Aorta (tissue), 5 donors: Measurements from ENCODE around the gene MGA. TPM values are rescaled to one million over a fixed set of nuclear protein-coding genes. Genes with fewer than 3 reads are reported as not detected.

Experiments
- ATAC-seq: fragments of 200-7000 bp; cut with Tn5 transposase; one replicate; pipeline ENCODE4 v1.9.1; 2022; ENCODE audit warnings: moderate library complexity; ENCODE audit not compliant: low FRiP score
- DNase-seq, 2 donors: peaks; one replicate each; pipeline ENCODE4 v3.0.0-alpha.2; 2020
- H3K27ac ChIP-seq, 2 donors: one replicate each; pipeline ENCODE4 v1.5.1; 2013; ENCODE audit warnings: low read length in 2 of 2, mild to moderate bottlenecking in 2 of 2, moderate library complexity in 2 of 2, control low read depth in 1 of 2, inconsistent platforms in 1 of 2, low read depth in 1 of 2
- H3K27me3 ChIP-seq, 2 donors: one replicate each; pipeline ENCODE4 v1.6.1; 2013; ENCODE audit warnings: control low read depth in 1 of 2, low read length in 1 of 2, mild to moderate bottlenecking in 1 of 2, moderate library complexity in 1 of 2; ENCODE audit not compliant: insufficient read depth in 2 of 2, control insufficient read depth in 1 of 2
- H3K36me3 ChIP-seq, 2 donors: one replicate each; pipeline ENCODE4 v1.6.1; 2013; ENCODE audit warnings: control low read depth in 1 of 2, low read length in 1 of 2, mild to moderate bottlenecking in 1 of 2; ENCODE audit not compliant: insufficient read depth in 2 of 2, control insufficient read depth in 1 of 2
- H3K4me1 ChIP-seq, 2 donors: one replicate each; pipeline ENCODE4 v1.6.1; 2013; ENCODE audit warnings: low read length in 2 of 2, control low read depth in 1 of 2, mild to moderate bottlenecking in 1 of 2, moderate library complexity in 1 of 2; ENCODE audit not compliant: insufficient read depth in 2 of 2, control insufficient read depth in 1 of 2
- H3K4me3 ChIP-seq, 2 donors: one replicate each; pipeline ENCODE4 v1.5.1; 2013; ENCODE audit warnings: low read length in 2 of 2, control low read depth in 1 of 2, mild to moderate bottlenecking in 1 of 2
- H3K9me3 ChIP-seq: one replicate; pipeline ENCODE4 v1.6.1; 2013; ENCODE audit warnings: mild to moderate bottlenecking, low read length; ENCODE audit not compliant: control insufficient read depth
- WGBS, 2 donors: extraction: QIAGEN DNeasy Blood & Tissue Kit; methylation state at CpG; one replicate each; pipeline ENCODE4 v1.1.7; 2013; 5-methylcytosine and 5-hydroxymethylcytosine counted together
- intact Hi-C, 2 donors: fragments of 100-400 bp; cut with DNase I; formaldehyde crosslinking; loops; one replicate each; pipeline versions ENCODE4 v1.14.2 to v1.15.0; 2022
- polyA plus RNA-seq, 2 donors: library from polyadenylated mRNA; stranded (reverse); fragments of 200-250 nt; gene quantifications; one replicate each; pipeline ENCODE4 v1.2.3, GENCODE V29; 2013
- total RNA-seq, 2 donors: library from RNA; stranded (reverse); fragmentation: NEBNext Ultra II Directional; extraction: Animal tissue kit (Norgen Biotek cat#: 25700); gene quantifications; one replicate each; pipeline ENCODE4 v1.2.1, GENCODE V29; 2021
- donor health status: healthy with polysubstance abuse.
- donor health status: Bipolar disorder and iron deficiency.
- donor health status: DM: no; HTN: no; CAD: no.
- donor health status: DM: no; HTN: no; CAD: no.
- donor health status: DM: yes; HTN: yes; CAD: no.

MGA gene
- total and polyA plus RNA-seq, 4 donors: 1.9 to 46.6 (median 25.1) TPM

GRCh38 chr15:41813426-41813825 is 153.2 kb downstream of the MGA start:
- no peaks in the 10 kb centered on the region for H3K27me3 ChIP-seq
- intact Hi-C loops: loop anchor here in 1 of 2 donors (5.0 kb wide), 1 partner anchor 211 kb away; no protein-coding TSS in a partner anchor
- WGBS, 2 donors: 88 to 93% methylated on average over 8 of the region's 8 CpGs
- peaks cover 6 to 10% of the 10 kb centered on the region in 2 donors for H3K36me3 ChIP-seq
- no peaks in the 10 kb centered on the region for H3K4me1 ChIP-seq
- H3K27ac ChIP-seq: no peak overlapping the region
- no peak overlapping the region for H3K4me3 ChIP-seq
- H3K9me3 ChIP-seq: no peaks in the 10 kb centered on the region
- DNase-seq: no peak
- ATAC-seq: no peak

- intact Hi-C loops: loop anchor here in 1 of 2 donors (5.0 kb wide), 1 partner anchor 212 kb away; no protein-coding TSS in a partner anchor
- Histone ChIP-seq H3K27ac (no peak overlapping the region), H3K9me3 (no peaks in the 10 kb centered on the region), H3K27me3 (no peaks in the 10 kb centered on the region), H3K4me3 (no peak overlapping the region), H3K36me3 (peaks cover 9 to 10% of the 10 kb centered on the region in 2 donors), H3K4me1 (no peaks in the 10 kb centered on the region)
- WGBS, 2 donors: 78 to 81% methylated on average over 5 of the region's 5 CpGs
- no peak for ATAC-seq
- no peak for DNase-seq
Observed at GRCh38 chr15:41814534-41814933, 154.3 kb downstream of the MGA start.

DNA sequence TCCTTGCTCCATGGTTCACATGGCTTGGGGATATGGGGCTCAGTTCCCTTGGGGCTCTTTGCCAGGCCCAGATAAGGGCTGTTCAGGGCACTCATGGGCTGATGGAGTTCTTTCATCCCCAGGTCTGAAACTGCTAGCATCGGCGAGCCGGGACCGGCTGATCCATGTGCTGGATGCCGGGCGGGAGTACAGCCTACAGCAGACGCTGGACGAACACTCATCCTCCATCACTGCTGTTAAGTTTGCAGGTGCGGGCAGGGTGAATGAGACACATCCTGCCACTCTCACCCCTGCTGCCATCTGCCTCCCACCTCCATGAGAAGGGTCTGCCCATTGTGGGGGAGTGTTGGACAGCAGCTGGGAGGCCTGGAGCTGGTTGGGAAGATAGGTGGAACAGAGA is 156.6 kb downstream of the MGA start:
- Histone ChIP-seq H3K4me3 (no peak overlapping the region), H3K27ac (no peak overlapping the region), H3K27me3 (no peaks in the 10 kb centered on the region), H3K36me3 (peaks cover 9 to 10% of the 10 kb centered on the region in 2 donors), H3K4me1 (no peaks in the 10 kb centered on the region), H3K9me3 (no peaks in the 10 kb centered on the region)
- WGBS, 2 donors: 94% methylated on average over 9 of the region's 9 CpGs
- DNase-seq (no peak), ATAC-seq (no peak)
- intact Hi-C loops: no loop called here

DNA sequence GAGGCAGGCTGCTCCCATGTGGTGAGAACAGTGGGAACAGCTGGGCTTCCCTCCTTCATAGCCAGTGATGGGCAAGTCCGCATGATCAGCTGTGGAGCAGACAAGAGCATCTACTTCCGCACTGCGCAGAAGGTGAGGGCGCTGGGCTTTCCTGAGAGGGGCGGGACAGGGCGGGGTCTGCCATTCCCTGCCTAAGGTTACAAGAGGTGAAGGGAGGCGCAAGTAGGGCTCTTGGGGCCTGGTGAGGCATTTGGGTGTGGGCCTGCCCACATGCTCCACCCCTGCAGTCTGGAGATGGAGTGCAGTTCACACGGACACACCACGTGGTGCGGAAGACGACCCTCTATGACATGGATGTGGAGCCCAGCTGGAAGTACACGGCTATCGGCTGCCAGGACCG is 157.1 kb downstream of the MGA start:
- intact Hi-C loops: no loop called here
- Histone ChIP-seq H3K36me3 (peaks cover 9 to 10% of the 10 kb centered on the region in 2 donors), H3K27ac (no peak overlapping the region), H3K4me1 (no peaks in the 10 kb centered on the region), H3K4me3 (no peak overlapping the region), H3K27me3 (no peaks in the 10 kb centered on the region), H3K9me3 (no peaks in the 10 kb centered on the region)
- 87 to 90% methylated on average over 14 of the region's 14 CpGs for WGBS, 2 donors
- no peak for DNase-seq
- no peak for ATAC-seq

DNA sequence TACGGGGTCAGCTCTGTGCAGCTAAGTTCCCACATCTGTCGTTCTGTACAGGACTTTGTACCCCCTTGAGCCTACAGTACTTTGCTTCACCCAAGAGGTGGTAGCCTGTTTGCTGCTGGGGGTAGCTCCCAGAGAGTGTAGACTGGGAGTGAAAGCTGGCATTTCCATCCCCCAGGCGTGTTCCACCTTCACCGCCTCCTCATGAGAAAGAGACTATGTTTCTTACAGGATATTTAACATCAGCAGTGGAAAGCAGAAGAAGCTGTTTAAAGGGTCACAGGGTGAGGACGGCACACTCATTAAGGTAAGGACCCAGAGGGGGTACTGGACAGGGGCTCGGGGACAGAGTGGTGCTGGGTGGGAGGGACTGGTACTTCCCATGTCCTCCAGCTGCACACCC is 157.6 kb downstream of the MGA start:
- ATAC-seq (no peak), DNase-seq (no peak)
- no peaks in the 10 kb centered on the region for H3K27me3 ChIP-seq
- H3K4me3 ChIP-seq: no peak overlapping the region
- no peak overlapping the region for H3K27ac ChIP-seq
- WGBS, 2 donors: 84 to 94% methylated on average over 6 of the region's 6 CpGs
- H3K4me1 ChIP-seq: no peaks in the 10 kb centered on the region
- H3K9me3 ChIP-seq: no peaks in the 10 kb centered on the region
- intact Hi-C loops: no loop called here
- H3K36me3 ChIP-seq: peaks cover 6 to 10% of the 10 kb centered on the region in 2 donors

- 89 to 92% methylated on average over 9 of the region's 9 CpGs for WGBS, 2 donors
- no peaks in the 10 kb centered on the region for H3K9me3 ChIP-seq
- intact Hi-C loops: no loop called here
- no peak overlapping the region for H3K4me3 ChIP-seq
- peaks cover 3 to 5% of the 10 kb centered on the region in 2 donors for H3K36me3 ChIP-seq
- H3K27ac ChIP-seq: no peak overlapping the region
- DNase-seq: no peak
- no peak for ATAC-seq
- H3K27me3 ChIP-seq: no peaks in the 10 kb centered on the region
- no peaks in the 10 kb centered on the region for H3K4me1 ChIP-seq
Observed at GRCh38 chr15:41819455-41820050, 159.3 kb downstream of the MGA start.

- ATAC-seq (no peak), DNase-seq (peak in 1 of 2 donors; percentile 25)
- Histone ChIP-seq H3K27me3 (no peaks in the 10 kb centered on the region), H3K4me3 (no peak overlapping the region), H3K9me3 (no peaks in the 10 kb centered on the region), H3K4me1 (no peaks in the 10 kb centered on the region), H3K36me3 (peaks cover 3 to 5% of the 10 kb centered on the region in 2 donors), H3K27ac (no peak overlapping the region)
- intact Hi-C loops: no loop called here
- 41 to 49% methylated on average over 6 of the region's 6 CpGs for WGBS, 2 donors
Observed at GRCh38 chr15:41820791-41821423, 160.7 kb downstream of the MGA start.

- DNase-seq (no peak), ATAC-seq (no peak)
- 83 to 87% methylated on average over 4 of the region's 4 CpGs for WGBS, 2 donors
- intact Hi-C loops: no loop called here
- no peaks in the 10 kb centered on the region for H3K9me3 ChIP-seq
- H3K27me3 ChIP-seq: no peaks in the 10 kb centered on the region
- H3K36me3 ChIP-seq: peaks cover 3 to 4% of the 10 kb centered on the region in 2 donors
- H3K4me3 ChIP-seq: no peak overlapping the region
- H3K4me1 ChIP-seq: no peaks in the 10 kb centered on the region
- no peak overlapping the region for H3K27ac ChIP-seq
Observed at GRCh38 chr15:41821831-41822230, 161.6 kb downstream of the MGA start.

GRCh38 chr15:41822471-41822870 is 162.3 kb downstream of the MGA start:
- H3K4me3 ChIP-seq: no peak overlapping the region
- DNase-seq (no peak), ATAC-seq (no peak)
- 92% methylated on average over 6 of the region's 6 CpGs for WGBS, 2 donors
- intact Hi-C loops: no loop called here
- H3K9me3 ChIP-seq: no peaks in the 10 kb centered on the region
- peaks cover 3% of the 10 kb centered on the region in 2 donors for H3K36me3 ChIP-seq
- H3K27ac ChIP-seq: no peak overlapping the region
- no peaks in the 10 kb centered on the region for H3K27me3 ChIP-seq
- H3K4me1 ChIP-seq: no peaks in the 10 kb centered on the region
